K562 (cell line): ENCODE results near the gene PCBP4. TPM values are rescaled to one million over a fixed set of nuclear protein-coding genes. Genes with fewer than 3 reads are reported as not detected.

Source experiments
- ATAC-seq: fragments of 200-7000 bp; cut with Tn5 transposase; 3 replicates; pipeline ENCODE4 v1.9.1; 2020; ENCODE audit warnings: moderate library complexity
- BruUV-seq: library from RNA; stranded (reverse); fragments of 400-500 nt; replicated peaks from 2 replicates; lab custom pipeline; 2021; lab: Mats Ljungman, UMichigan
- CTCF ChIA-PET: fragments of 300-600 bp; formaldehyde crosslinking; extraction: SDS; loops from one replicate; lab custom pipeline; 2021; ENCODE audit warnings: low intra/inter-chr PET ratio; lab: Yijun Ruan, JAX
- POLR2A ChIA-PET: fragments of 300-600, 350-650 bp; sonication (Branson Sonifier 250); formaldehyde crosslinking; extraction: SDS; loops from one replicate; lab custom pipeline; 2021; ENCODE audit warnings: antibody characterized with exemption, inconsistent platforms; lab: Yijun Ruan, JAX
- DNase-seq, 4 experiments: peaks; one replicate each; pipeline versions ENCODE4 v3.0.0 to v3.0.0-alpha.2; 2011 to 2018; ENCODE audit warnings: low spot score in 3 of 4, mixed read lengths in 3 of 4; ENCODE audit errors: extremely low read depth in 1 of 4
- FAIRE-seq: peaks from 2 replicates; lab custom pipeline; 2011; peaks lifted over from hg19 to GRCh38; lab: Jason Lieb, UNC
- H2AFZ ChIP-seq: 2 replicates; pipeline ENCODE4 v1.6.0; 2011; ENCODE audit warnings: low read depth, low read length, control low read depth, inconsistent platforms
- H3K27ac ChIP-seq: fragments of 200-600 bp; 3 replicates; pipeline ENCODE4 v1.8.0; 2011; ENCODE audit warnings: low read depth, mild to moderate bottlenecking, control low read depth, inconsistent platforms, low read length, moderate library complexity, mixed read lengths; ENCODE audit errors: extremely low read depth
- H3K27me3 ChIP-seq, 2 experiments: fragments of 300-600 bp in 1 of 2; 2 replicates in 1 of 2; 3 replicates in 1 of 2; pipeline versions ENCODE4 v1.6.0 to v1.8.0; 2011; ENCODE audit warnings: inconsistent platforms in 2 of 2, low read length in 2 of 2, mild to moderate bottlenecking in 1 of 2, mixed read lengths in 1 of 2, moderate library complexity in 1 of 2; ENCODE audit not compliant: control insufficient read depth in 2 of 2, insufficient read depth in 2 of 2
- H3K36me3 ChIP-seq: fragments of 300-600 bp; 3 replicates; pipeline ENCODE4 v1.8.0; 2011; ENCODE audit warnings: mild to moderate bottlenecking, low read length, inconsistent platforms; ENCODE audit not compliant: control insufficient read depth, insufficient read depth
- H3K4me1 ChIP-seq, 2 experiments: fragments of 200-600 bp in 1 of 2; replicated peaks in 1 of 2; 2 replicates in 1 of 2; 3 replicates in 1 of 2; pipeline versions ENCODE4 v1.5.1 to v1.8.0; 2011; ENCODE audit warnings: inconsistent platforms in 2 of 2, low read length in 2 of 2, mild to moderate bottlenecking in 1 of 2, mixed read lengths in 1 of 2, moderate library complexity in 1 of 2; ENCODE audit not compliant: control insufficient read depth in 2 of 2, insufficient read depth in 2 of 2
- H3K4me2 ChIP-seq: 2 replicates; pipeline ENCODE4 v1.6.1; 2011; ENCODE audit warnings: low read length, control low read depth, inconsistent platforms, mixed read lengths; ENCODE audit not compliant: insufficient read depth
- H3K4me3 ChIP-seq: fragments of 200-600 bp; sonication (generic), shearing (Covaris generic); 2 replicates; pipeline ENCODE4 v1.5.1; 2016; ENCODE audit warnings: control low read depth, inconsistent platforms
- H3K79me2 ChIP-seq: fragments of 200-600 bp; 3 replicates; pipeline ENCODE4 v1.8.0; 2011; ENCODE audit warnings: low read length, inconsistent platforms; ENCODE audit not compliant: control insufficient read depth, insufficient read depth
- H3K9ac ChIP-seq, 2 experiments: 2 replicates each; pipeline versions ENCODE4 v1.6.0 to v1.6.1; 2011; ENCODE audit warnings: low read depth in 2 of 2, low read length in 2 of 2, control low read depth in 1 of 2, inconsistent platforms in 1 of 2, mild to moderate bottlenecking in 1 of 2, mixed read lengths in 1 of 2; ENCODE audit not compliant: insufficient read depth in 1 of 2
- H3K9me1 ChIP-seq: one replicate; pipeline ENCODE4 v1.6.0; 2011; ENCODE audit warnings: inconsistent platforms, mild to moderate bottlenecking, low read length, moderate library complexity; ENCODE audit not compliant: control insufficient read depth, insufficient read depth
- H3K9me3 ChIP-seq: replicated peaks from 2 replicates; pipeline ENCODE4 v1.5.1; 2011; ENCODE audit warnings: low read depth, low read length, inconsistent platforms; ENCODE audit not compliant: control insufficient read depth, insufficient read depth
- H4K20me1 ChIP-seq: replicated peaks from 2 replicates; pipeline ENCODE4 v1.6.1; 2011; ENCODE audit warnings: low read length, inconsistent platforms, mixed read lengths; ENCODE audit not compliant: control insufficient read depth, insufficient read depth
- ARID1B ChIP-seq: fragments of 450-650 bp; IDR thresholded peaks from 2 replicates; pipeline ENCODE4 v1.6.1; 2016; ENCODE audit warnings: antibody characterized with exemption, mild to moderate bottlenecking, inconsistent platforms
- CBFA2T2 ChIP-seq: fragments of 450-650 bp; conservative IDR thresholded peaks from 2 replicates; pipeline ENCODE4 v1.6.1; 2017; ENCODE audit warnings: mild to moderate bottlenecking
- CBFA2T3 ChIP-seq: fragments of 450-650 bp; IDR thresholded peaks from 2 replicates; pipeline ENCODE4 v1.6.1; 2017
- CBFB ChIP-seq: sonication (generic); formaldehyde crosslinking; IDR thresholded peaks from 2 replicates; pipeline ENCODE4 v1.4.0; 2020; ENCODE audit warnings: mild to moderate bottlenecking, missing genetic modification reagents
- EGR1 ChIP-seq: fragments of 450-650 bp; conservative IDR thresholded peaks from 2 replicates; pipeline ENCODE4 v1.6.1; 2017; ENCODE audit warnings: mild to moderate bottlenecking
- ERF ChIP-seq: fragments of 450-650 bp; formaldehyde crosslinking; IDR thresholded peaks from 2 replicates; pipeline ENCODE4 v1.4.0; 2020; ENCODE audit warnings: mild to moderate bottlenecking, mixed read lengths
- KDM1A ChIP-seq, 2 experiments: fragments of 450-650 bp; IDR thresholded peaks; 2 replicates each; pipeline ENCODE4 v1.6.1; 2016; ENCODE audit warnings: mild to moderate bottlenecking in 2 of 2
- KLF10 ChIP-seq: fragments of 250-450 bp; sonication (Bioruptor Pico); IDR thresholded peaks from 2 replicates; pipeline ENCODE4 v1.6.1; 2021; ENCODE audit warnings: matching md5 sums
- MYNN ChIP-seq, 2 experiments: sonication (generic); formaldehyde crosslinking in 1 of 2; IDR thresholded peaks; 2 replicates each; pipeline versions ENCODE4 v1.5.0 to v1.6.1; 2016 to 2020; ENCODE audit warnings: antibody characterized with exemption in 1 of 2, missing genetic modification reagents in 1 of 2
- NCOA1 ChIP-seq: fragments of 450-650 bp; IDR thresholded peaks from 2 replicates; pipeline ENCODE4 v1.6.1; 2016; ENCODE audit warnings: low read depth
- POLR2A ChIP-seq: fragments of 450-650 bp; conservative IDR thresholded peaks from 2 replicates; pipeline ENCODE4 v1.6.1; 2016
- POLR2AphosphoS2 ChIP-seq: IDR thresholded peaks from 2 replicates; pipeline ENCODE4 v1.6.1; 2012; ENCODE audit warnings: low read length, improper control_type of control experiment
- SMAD3 ChIP-seq: fragments of 450-650 bp; formaldehyde crosslinking; conservative IDR thresholded peaks from 2 replicates; pipeline ENCODE4 v1.4.0; 2020; ENCODE audit warnings: mild to moderate bottlenecking
- ZNF445 ChIP-seq: fragments of 250-450 bp; sonication (Bioruptor Pico); IDR thresholded peaks from 2 replicates; pipeline ENCODE4 v1.4.0; 2020; ENCODE audit warnings: low read depth, mild to moderate bottlenecking, moderate library complexity
- ZNF785 ChIP-seq: fragments of 250-450 bp; sonication (Bioruptor Pico); IDR thresholded peaks from 2 replicates; pipeline ENCODE4 v1.4.0; 2020; ENCODE audit warnings: mild to moderate bottlenecking
- WGBS: fragments of 100-300 bp; shearing (Covaris generic); methylation state at CpG from one replicate; pipeline ENCODE4 v1.1.6; 2016; ENCODE audit warnings: low coverage, mixed read lengths; ENCODE audit not compliant: insufficient coverage; ENCODE audit errors: missing lambda C conversion rate; 5-methylcytosine and 5-hydroxymethylcytosine counted together
- in situ Hi-C: fragments of 300-500 bp; cut with MboI; formaldehyde crosslinking; loops from 4 replicates; pipeline ENCODE4 v1.15.0; 2018; ENCODE audit warnings: inconsistent platforms, mixed read lengths
- intact Hi-C: fragments of 100-400 bp; cut with micrococcal nuclease; formaldehyde crosslinking; loops from 2 replicates; pipeline ENCODE4 v1.14.2; 2022
- polyA plus RNA-seq, 8 experiments: library from polyadenylated mRNA; depleted of rRNA in 4 of 8; stranded (reverse) in 5 of 8; unstranded in 3 of 8; fragments of >200 nt; fragmentation: Nextera tagmentation in 2 of 8; fragmentation: Illumina TruSeq in 1 of 8; extraction: Ambion mirVana in 2 of 8; extraction: Trizol in 1 of 8; gene quantifications; 2 replicates each; pipeline versions ENCODE4 v1.2.1 to v1.2.3, GENCODE V29; 2011 to 2014; ENCODE audit warnings: inconsistent platforms in 1 of 8, missing spikeins in 1 of 8
- total RNA-seq, 7 experiments: library from RNA; depleted of rRNA in 6 of 7; stranded (reverse); fragments of >200 nt in 6 of 7; fragmentation: Illumina TruSeq in 2 of 7; extraction: Trizol in 2 of 7; gene quantifications; 2 replicates each; pipeline versions ENCODE4 v1.2.1 to v1.2.3, GENCODE V29; 2011 to 2021; ENCODE audit warnings: low replicate concordance in 1 of 7
- TF ChIP-seq, protein P1 (sequence below): fragments of 250-450 bp; sonication (Bioruptor Pico); IDR thresholded peaks from 2 replicates; pipeline ENCODE4 v1.5.0; 2020; ENCODE audit warnings: mild to moderate bottlenecking
- TF ChIP-seq, protein P2 (sequence below): fragments of 250-450 bp; sonication (Bioruptor Pico); IDR thresholded peaks from 2 replicates; pipeline ENCODE4 v1.8.0; 2021; ENCODE audit warnings: mild to moderate bottlenecking, moderate library complexity
- TF ChIP-seq, protein P3 (sequence below), 2 experiments: fragments of 450-650 bp; IDR thresholded peaks; 2 replicates each; pipeline ENCODE4 v1.6.1; 2018; ENCODE audit warnings: mild to moderate bottlenecking in 2 of 2, low read depth in 1 of 2; ENCODE audit not compliant: partially characterized antibody in 2 of 2

PCBP4 gene
- total and polyA plus RNA-seq, 9 of the 15 experiments (the other 6 are each of a cell fraction or from before 2014, with no cell fraction given) = 0.06 to 5.8 (median 2.6) TPM

DNA sequence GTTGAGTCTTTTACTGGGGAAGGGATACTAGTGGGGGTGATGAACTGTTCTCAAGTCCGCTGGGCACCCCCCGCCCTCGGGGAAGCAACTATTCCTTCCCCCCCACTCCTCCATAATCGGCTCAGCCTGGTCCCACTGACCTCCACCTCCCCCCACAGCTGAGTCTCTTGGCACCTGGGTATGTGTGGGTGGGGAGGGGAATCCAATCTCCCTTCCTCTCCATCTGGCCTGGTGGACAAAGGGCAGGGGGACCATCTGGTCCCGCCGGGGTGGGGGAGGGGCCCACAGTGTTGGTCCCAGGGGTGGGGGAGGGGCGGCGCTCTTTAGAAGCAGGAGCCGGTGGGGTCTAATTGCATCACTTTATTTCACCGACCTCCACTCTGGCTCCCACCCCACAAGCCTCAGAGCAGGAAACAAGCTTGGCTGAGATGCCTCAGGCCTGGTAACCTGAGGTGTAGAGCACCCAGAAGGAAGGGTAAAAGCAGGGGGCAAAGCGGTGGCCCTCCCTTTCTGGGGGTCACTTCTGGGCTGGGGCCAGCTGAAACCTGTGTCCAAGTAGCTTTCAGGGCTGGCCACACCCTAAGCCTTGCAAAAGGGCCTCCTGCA is 1.0 kb upstream of the PCBP4 start:
- H4K20me1 ChIP-seq = 0 out of 2 replicates have a peak, but pooled peaks cover 4% of the 10 kb centered on the region
- H3K27ac ChIP-seq = peak overlapping the region; percentile 71
- H3K9ac ChIP-seq = peak overlapping the region; percentile 43 to 91
- peak in 2 of 4 experiments; percentile 29 to 33 for DNase-seq
- intact Hi-C loops (no loop called here), in situ Hi-C loops (no loop called here)
- H3K27me3 ChIP-seq = no peaks in the 10 kb centered on the region
- no peak for FAIRE-seq
- WGBS = 0% methylated on average over 1 of the region's 11 CpGs
- no peak overlapping the region for H2AFZ ChIP-seq
- peak overlapping the region; percentile 59 for H3K4me3 ChIP-seq
- peak; percentile 40 for ATAC-seq
- H3K9me3 ChIP-seq = no peaks in the 10 kb centered on the region
- BruUV-seq = no TSS peak
- H3K79me2 ChIP-seq = peaks cover 24% of the 10 kb centered on the region
- ChIA-PET CTCF (no interaction called here), POLR2A (interaction anchor here (0.5 to 1.4 kb wide), 3 partner anchors 9 to 14 kb away, joined by 3 to 5 read pairs (median 3); no protein-coding TSS in a partner anchor)
- peaks cover 3% of the 10 kb centered on the region for H3K9me1 ChIP-seq
- peaks cover 38% of the 10 kb centered on the region; the same call in 1 of the 3 replicates for H3K36me3 ChIP-seq
- peak overlapping the region; percentile 63 for H3K4me2 ChIP-seq
- peaks cover 2 to 58% of the 10 kb centered on the region in 2 experiments; a peak in 4 of 5 replicates for H3K4me1 ChIP-seq
- TF ChIP-seq SMAD3 (CRISPR knock-in tag) = no peak
- no peak for TF ChIP-seq NCOA1
- TF ChIP-seq CBFB = no peak
- TF ChIP-seq ARID1B = no peak
- TF ChIP-seq, protein P1, sequence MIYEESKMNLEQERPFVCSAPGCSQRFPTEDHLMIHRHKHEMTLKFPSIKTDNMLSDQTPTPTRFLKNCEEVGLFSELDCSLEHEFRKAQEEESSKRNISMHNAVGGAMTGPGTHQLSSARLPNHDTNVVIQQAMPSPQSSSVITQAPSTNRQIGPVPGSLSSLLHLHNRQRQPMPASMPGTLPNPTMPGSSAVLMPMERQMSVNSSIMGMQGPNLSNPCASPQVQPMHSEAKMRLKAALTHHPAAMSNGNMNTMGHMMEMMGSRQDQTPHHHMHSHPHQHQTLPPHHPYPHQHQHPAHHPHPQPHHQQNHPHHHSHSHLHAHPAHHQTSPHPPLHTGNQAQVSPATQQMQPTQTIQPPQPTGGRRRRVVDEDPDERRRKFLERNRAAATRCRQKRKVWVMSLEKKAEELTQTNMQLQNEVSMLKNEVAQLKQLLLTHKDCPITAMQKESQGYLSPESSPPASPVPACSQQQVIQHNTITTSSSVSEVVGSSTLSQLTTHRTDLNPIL (CRISPR knock-in tag) = no peak
- no peak for TF ChIP-seq ZNF785
- no peak for TF ChIP-seq ZNF445
- TF ChIP-seq KDM1A (IDR thresholded peaks at IDR 0.05) = no peak
- TF ChIP-seq, protein P2, sequence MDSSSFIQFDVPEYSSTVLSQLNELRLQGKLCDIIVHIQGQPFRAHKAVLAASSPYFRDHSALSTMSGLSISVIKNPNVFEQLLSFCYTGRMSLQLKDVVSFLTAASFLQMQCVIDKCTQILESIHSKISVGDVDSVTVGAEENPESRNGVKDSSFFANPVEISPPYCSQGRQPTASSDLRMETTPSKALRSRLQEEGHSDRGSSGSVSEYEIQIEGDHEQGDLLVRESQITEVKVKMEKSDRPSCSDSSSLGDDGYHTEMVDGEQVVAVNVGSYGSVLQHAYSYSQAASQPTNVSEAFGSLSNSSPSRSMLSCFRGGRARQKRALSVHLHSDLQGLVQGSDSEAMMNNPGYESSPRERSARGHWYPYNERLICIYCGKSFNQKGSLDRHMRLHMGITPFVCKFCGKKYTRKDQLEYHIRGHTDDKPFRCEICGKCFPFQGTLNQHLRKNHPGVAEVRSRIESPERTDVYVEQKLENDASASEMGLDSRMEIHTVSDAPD (CRISPR knock-in tag) = no peak
- TF ChIP-seq KLF10 (CRISPR knock-in tag) = no peak
- peak; percentile 14; the same call in 1 of the 2 replicates for TF ChIP-seq MYNN (IDR thresholded peaks at IDR 0.05)
- no peak for TF ChIP-seq MYNN (CRISPR knock-in tag; IDR thresholded peaks at IDR 0.05)
- TF ChIP-seq, protein P3, sequence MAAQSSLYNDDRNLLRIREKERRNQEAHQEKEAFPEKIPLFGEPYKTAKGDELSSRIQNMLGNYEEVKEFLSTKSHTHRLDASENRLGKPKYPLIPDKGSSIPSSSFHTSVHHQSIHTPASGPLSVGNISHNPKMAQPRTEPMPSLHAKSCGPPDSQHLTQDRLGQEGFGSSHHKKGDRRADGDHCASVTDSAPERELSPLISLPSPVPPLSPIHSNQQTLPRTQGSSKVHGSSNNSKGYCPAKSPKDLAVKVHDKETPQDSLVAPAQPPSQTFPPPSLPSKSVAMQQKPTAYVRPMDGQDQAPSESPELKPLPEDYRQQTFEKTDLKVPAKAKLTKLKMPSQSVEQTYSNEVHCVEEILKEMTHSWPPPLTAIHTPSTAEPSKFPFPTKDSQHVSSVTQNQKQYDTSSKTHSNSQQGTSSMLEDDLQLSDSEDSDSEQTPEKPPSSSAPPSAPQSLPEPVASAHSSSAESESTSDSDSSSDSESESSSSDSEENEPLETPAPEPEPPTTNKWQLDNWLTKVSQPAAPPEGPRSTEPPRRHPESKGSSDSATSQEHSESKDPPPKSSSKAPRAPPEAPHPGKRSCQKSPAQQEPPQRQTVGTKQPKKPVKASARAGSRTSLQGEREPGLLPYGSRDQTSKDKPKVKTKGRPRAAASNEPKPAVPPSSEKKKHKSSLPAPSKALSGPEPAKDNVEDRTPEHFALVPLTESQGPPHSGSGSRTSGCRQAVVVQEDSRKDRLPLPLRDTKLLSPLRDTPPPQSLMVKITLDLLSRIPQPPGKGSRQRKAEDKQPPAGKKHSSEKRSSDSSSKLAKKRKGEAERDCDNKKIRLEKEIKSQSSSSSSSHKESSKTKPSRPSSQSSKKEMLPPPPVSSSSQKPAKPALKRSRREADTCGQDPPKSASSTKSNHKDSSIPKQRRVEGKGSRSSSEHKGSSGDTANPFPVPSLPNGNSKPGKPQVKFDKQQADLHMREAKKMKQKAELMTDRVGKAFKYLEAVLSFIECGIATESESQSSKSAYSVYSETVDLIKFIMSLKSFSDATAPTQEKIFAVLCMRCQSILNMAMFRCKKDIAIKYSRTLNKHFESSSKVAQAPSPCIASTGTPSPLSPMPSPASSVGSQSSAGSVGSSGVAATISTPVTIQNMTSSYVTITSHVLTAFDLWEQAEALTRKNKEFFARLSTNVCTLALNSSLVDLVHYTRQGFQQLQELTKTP (IDR thresholded peaks at IDR 0.05; ENCODE audit: low read depth in 1 of 2, partially characterized antibody in 2 of 2) = no peak
- TF ChIP-seq ERF (CRISPR knock-in tag) = no peak
- TF ChIP-seq POLR2A = peak; percentile 48; the same call in 1 of the 2 replicates
- 0 out of 2 replicates have a peak, but pooled peaks have one; percentile 15 for TF ChIP-seq CBFA2T3
- 0 out of 2 replicates have a peak, but pooled peaks have one; percentile 23 for TF ChIP-seq CBFA2T2
- 0 out of 2 replicates have a peak, but pooled peaks have one; percentile 20 for TF ChIP-seq EGR1
- TF ChIP-seq POLR2AphosphoS2 = no peak
